Activated naive CD8-positive, alpha-beta T cell treated with anti-CD3 and anti-CD28 coated beads, Interleukin-2, amount 50 U/mL, for 16 hours (primary cell): ENCODE data around the gene CD36.
"Not testable (repeated sequence)": the region's sequence is repeated elsewhere in the genome, so short reads cannot be mapped to it uniquely, and the experiment has no call there.

Source experiments
- DNase-seq: peaks from one replicate; pipeline ENCODE4 v3.0.0-alpha.2; 2020; ENCODE audit warnings: low read depth, low spot score

Gene CD36

GRCh38 chr7:80653244-80653643, 14.8 kb downstream of the CD36 start:
- no peak for DNase-seq

- no peak for DNase-seq
Observed at GRCh38 chr7:80654887-80655340, 16.5 kb downstream of the CD36 start.

- no peak for DNase-seq
Observed at GRCh38 chr7:80656029-80656428, 17.6 kb downstream of the CD36 start.

GRCh38 chr7:80659120-80660055, 20.9 kb downstream of the CD36 start:
- no peak for DNase-seq

GRCh38 chr7:80660939-80661338, 22.5 kb downstream of the CD36 start:
- no peak for DNase-seq

GRCh38 chr7:80661729-80662128, 23.3 kb downstream of the CD36 start:
- no peak for DNase-seq

GRCh38 chr7:80662252-80662651, 23.8 kb downstream of the CD36 start:
- DNase-seq, result no peak

GRCh38 chr7:80665526-80665925, 27.1 kb downstream of the CD36 start:
- DNase-seq, result no peak

GRCh38 chr7:80666376-80666775, 27.9 kb downstream of the CD36 start:
- no peak for DNase-seq

GRCh38 chr7:80669367-80669766, 30.9 kb downstream of the CD36 start:
- DNase-seq, result not testable (repeated sequence)

GRCh38 chr7:80671744-80672143, 33.3 kb downstream of the CD36 start:
- DNase-seq, result no peak

GRCh38 chr7:80675090-80675489, 36.6 kb downstream of the CD36 start:
- no peak for DNase-seq

- DNase-seq, result no peak
Observed at GRCh38 chr7:80676404-80676803, 38.0 kb downstream of the CD36 start.

GRCh38 chr7:80677629-80678028, 39.2 kb downstream of the CD36 start:
- DNase-seq, result no peak

GRCh38 chr7:80678707-80679106, 40.3 kb downstream of the CD36 start:
- DNase-seq, result no peak

GRCh38 chr7:80679921-80680907, 41.8 kb downstream of the CD36 start:
- no peak for DNase-seq

GRCh38 chr7:80681272-80681885, 42.9 kb downstream of the CD36 start:
- DNase-seq, result no peak

GRCh38 chr7:80682744-80683143, 44.3 kb downstream of the CD36 start:
- no peak for DNase-seq

- no peak for DNase-seq
Observed at GRCh38 chr7:80686576-80686975, 48.1 kb downstream of the CD36 start.

- DNase-seq, result no peak
Observed at GRCh38 chr7:80699045-80699638, 60.7 kb downstream of the CD36 start.

GRCh38 chr7:80699721-80700256, 61.3 kb downstream of the CD36 start:
- DNase-seq, result no peak
